Hindlimb muscle (tissue), 1 donor: ENCODE measurements around the gene CD22. TPM values are rescaled to one million over a fixed set of nuclear protein-coding genes. Genes with fewer than 3 reads are reported as not detected.
A peak's percentile ranks its signal among the peaks of the same experiment; 100 is the strongest.

Experiments
- DNase-seq: peaks from one replicate; pipeline ENCODE4 v3.0.0-alpha.2; 2013
- polyA plus RNA-seq: library from polyadenylated mRNA; unstranded; fragments of 120-200 nt; gene quantifications from one replicate; pipeline ENCODE4 v1.2.1, GENCODE V29; 2013; ENCODE audit not compliant: insufficient read length

The CD22 gene
- polyA plus RNA-seq, 1 donor: 0.72 TPM

GRCh38 chr19:35296644-35297514, 32.1 kb upstream of the CD22 start:
- DNase-seq: no peak

- no peak for DNase-seq
Observed at GRCh38 chr19:35297515-35297848, 31.5 kb upstream of the CD22 start.

DNA sequence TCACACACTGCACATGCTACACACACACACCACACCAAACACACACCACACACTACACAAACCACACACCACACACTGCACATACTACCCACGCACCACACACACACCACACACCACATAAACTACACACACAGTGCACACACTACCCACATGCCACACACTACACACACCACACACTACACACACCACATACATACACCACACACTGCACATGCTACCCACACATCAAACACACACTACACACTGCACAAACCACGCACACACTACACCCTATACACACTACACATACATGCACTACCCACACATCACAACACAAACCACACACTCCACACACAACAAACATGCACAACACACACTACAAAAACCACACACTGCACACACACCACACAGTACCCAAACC, 31.1 kb upstream of the CD22 start:
- DNase-seq: no peak

GRCh38 chr19:35298561-35298972, 30.4 kb upstream of the CD22 start:
- no peak for DNase-seq

DNA sequence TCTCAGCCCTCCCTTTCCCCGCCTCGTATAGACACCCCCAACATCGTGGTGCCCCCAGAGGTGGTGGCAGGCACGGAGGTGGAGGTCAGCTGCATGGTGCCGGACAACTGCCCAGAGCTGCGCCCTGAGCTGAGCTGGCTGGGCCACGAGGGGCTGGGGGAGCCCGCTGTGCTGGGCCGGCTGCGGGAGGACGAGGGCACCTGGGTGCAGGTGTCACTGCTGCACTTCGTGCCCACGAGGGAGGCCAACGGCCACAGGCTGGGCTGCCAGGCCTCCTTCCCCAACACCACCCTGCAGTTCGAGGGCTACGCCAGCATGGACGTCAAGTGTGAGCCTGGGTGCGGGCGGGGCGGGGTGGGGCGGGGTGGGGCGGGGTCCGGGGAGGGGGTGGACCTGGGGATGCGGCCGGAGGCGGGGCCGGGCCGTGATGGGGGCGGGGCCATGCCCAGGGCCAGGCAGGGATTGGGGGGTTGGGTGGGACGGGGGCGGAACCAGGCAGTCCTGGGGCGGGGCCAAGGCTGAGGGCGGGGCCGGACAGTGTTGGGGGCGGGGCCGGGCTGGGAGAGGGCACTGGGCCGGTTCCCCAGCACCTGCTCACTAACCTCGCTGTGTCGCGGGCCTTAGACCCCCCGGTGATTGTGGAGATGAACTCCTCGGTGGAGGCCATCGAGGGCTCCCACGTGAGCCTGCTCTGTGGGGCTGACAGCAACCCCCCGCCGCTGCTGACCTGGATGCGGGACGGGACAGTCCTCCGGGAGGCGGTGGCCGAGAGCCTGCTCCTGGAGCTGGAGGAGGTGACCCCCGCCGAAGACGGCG, 29.3 kb upstream of the CD22 start:
- DNase-seq: no peak

GRCh38 chr19:35300339-35300649, 28.7 kb upstream of the CD22 start:
- DNase-seq: no peak

GRCh38 chr19:35301961-35302360, 27.0 kb upstream of the CD22 start:
- no peak for DNase-seq

DNA sequence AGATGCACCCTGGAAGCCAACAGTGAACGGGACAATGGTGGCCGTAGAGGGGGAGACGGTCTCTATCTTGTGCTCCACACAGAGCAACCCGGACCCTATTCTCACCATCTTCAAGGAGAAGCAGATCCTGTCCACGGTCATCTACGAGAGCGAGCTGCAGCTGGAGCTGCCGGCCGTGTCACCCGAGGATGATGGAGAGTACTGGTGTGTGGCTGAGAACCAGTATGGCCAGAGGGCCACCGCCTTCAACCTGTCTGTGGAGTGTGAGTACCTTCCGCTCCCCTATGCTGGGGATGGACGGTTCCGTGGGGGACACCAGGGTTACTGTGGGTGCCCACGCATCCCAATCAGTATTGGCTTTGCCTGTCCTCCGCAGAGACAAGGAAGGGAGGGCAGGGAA, 26.5 kb upstream of the CD22 start:
- DNase-seq: no peak

GRCh38 chr19:35303357-35303915, 25.6 kb upstream of the CD22 start:
- no peak for DNase-seq

DNA sequence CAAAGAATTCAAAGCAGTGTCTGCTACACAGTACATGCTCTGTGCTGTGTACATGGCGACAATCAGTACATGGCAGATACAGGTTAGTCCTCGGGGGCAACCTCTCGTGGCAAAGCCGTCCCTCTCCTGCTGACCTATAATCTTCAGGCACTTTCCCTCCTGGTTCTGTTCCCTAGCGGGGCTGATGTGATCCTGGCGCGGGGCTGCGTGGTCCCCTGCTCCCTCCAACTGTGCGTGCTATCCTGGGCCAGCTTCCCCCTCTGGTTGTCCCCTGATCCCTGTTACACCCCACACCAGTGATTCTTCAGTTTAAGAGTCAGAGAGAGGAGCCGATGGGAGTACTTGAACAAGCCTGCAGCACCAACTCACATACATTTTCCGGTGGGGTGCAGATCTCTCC, 25.0 kb upstream of the CD22 start:
- no peak for DNase-seq

- DNase-seq: no peak
Observed at GRCh38 chr19:35305181-35305580, 23.8 kb upstream of the CD22 start.

DNA sequence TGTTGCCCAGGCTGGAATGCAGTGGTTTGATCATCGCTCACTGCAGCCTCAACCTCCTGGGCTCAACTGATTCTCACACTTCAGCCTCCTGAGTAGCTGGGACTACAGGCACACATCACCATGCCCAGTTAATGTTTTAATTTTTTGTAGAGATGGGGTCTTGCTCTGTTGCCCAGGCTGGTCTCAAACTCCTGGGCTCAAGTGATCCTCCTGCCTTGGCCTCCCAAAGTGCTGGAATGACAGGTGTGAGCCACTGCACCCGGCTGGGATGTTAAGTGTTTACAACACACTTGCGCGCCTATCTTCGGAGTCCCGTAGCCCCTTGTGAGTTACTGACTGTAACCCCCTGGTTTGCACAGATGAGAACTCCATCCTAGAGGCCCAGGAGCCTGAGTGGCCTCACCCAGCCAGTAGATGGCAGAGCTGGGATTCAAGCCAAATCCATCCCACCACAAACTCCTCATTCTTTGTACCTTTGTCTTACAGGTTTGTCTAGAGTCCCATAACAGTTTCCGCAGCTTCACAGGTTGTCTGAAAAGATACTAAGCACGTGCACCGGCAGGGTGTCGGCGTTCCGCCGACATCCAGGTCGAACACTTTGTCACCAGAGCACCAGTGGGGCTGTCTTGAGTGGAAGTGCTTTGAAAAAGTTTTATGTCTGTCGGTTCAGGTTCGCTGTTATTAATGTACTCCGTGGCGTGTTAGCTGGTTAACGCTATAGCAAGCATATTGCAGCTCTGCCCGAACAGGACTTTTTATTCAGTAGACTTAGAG, 22.3 kb upstream of the CD22 start:
- DNase-seq: no peak

DNA sequence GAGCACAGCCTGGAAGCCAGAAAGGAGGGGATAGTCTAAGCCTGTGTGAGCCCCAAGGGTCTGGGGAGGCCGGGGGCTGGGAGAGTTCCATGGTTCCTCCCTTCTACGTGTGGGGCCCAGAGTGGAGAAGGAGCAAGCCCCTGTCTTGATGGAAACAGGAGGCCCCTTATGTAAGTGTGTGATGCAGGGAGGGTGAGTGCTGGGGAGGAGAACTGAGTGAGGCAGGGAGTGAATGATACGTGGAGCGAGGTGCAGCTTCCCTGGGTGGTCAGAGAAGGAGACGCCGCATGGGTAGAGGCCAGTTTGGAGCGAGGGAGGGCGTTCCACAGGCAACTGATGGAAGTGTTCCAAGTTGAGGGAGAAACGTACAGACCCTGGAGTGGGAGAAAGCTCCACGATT, 21.1 kb upstream of the CD22 start:
- DNase-seq: peak; percentile 19

DNA sequence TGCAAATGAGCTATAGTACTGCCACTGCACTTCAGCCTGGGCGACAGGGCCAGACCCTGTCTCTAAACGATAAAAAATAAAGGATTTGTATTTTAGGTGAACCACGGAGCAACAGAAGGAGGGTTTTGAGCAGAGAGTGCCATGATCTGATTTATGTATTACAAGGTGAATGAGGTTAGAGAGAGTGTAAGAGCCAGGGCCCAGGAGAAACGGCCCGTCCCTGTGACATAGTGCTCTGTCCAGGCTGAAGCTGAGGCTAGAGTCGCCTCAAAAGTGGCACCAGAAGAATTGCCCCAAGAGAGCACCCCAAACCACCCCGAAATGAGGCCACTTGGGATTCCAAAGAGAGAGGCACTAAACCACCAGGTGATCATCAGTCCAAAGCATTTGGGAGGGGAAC, 20.1 kb upstream of the CD22 start:
- DNase-seq: no peak

- DNase-seq: peak; percentile 22
Observed at GRCh38 chr19:35309481-35310279, 19.3 kb upstream of the CD22 start.

DNA sequence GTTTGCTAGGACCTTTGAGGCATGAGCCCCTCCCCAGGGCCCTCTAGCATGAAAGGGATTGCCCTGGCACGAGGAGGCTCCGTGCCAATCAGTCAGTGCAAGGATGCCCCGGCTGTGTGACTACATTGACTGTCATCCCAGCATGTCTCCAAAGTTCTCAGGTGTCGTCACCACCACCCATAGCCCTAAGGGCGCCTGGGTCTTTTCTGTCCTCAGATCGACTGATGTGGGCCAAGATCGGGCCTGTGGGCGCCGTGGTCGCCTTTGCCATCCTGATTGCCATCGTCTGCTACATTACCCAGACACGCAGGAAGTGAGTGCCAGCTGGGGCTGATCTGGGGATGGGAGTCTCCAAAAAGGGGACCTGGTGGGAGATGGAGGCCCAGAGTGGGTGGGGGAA, 18.7 kb upstream of the CD22 start:
- DNase-seq: no peak

- DNase-seq: no peak
Observed at GRCh38 chr19:35310811-35311465, 18.0 kb upstream of the CD22 start.

- no peak for DNase-seq
Observed at GRCh38 chr19:35311901-35312665, 16.9 kb upstream of the CD22 start.

- DNase-seq: no peak
Observed at GRCh38 chr19:35313587-35313986, 15.4 kb upstream of the CD22 start.

- DNase-seq: no peak
Observed at GRCh38 chr19:35314031-35314430, 15.0 kb upstream of the CD22 start.
